Suppressor macrophage (primary cell): ENCODE measurements around the gene SVOPL.

Source experiments
- DNase-seq, 4 experiments: peaks; one replicate each; pipeline ENCODE4 v3.0.0-alpha.2; 2020 to 2022

Gene SVOPL

DNA sequence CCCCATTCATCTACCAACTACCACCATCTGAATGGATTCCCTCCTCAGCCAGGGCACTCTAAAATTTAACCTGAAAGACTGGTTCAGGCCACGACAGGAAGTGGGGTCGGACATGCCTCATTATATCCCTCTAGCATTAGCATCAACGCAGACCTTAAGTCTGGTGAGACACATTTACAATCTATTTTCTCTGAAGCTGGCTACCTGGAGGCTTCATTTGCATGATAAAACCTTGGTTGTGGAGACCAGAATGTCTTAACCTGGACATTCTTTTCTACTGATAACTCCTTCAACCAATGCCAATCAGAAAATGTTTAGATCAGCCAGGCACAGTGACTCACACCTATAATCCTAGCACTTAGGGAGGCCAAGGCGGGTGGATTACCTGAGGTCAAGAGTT lies 42.3 kb downstream of the SVOPL start:
- DNase-seq: no peak

DNA sequence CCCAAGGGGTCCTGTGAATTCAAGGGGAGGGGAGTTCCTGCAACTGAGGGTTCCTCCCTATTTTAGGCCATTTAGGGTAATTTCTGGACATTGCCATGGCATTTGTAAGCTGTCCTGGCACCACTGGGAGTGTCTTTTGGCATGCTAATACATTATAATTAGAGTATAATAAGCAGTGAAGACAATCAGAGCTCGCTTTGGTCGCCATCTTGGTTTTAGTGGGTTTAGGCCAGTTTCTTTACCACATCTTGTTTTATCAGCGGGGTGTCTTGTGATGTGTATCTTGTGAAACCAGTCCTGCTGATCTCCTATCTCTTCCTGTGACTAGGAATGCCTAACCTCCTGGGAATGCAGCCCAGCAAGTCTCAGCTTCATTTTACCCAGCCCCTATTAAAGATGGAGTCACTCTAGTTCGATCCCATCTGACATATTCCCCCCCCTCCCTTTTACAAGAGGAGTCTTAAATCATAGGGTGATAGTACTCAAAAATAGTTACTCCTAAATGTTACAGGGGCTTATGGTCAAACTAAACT lies 43.2 kb downstream of the SVOPL start:
- no peak for DNase-seq

- DNase-seq: no peak
These were observed 44.2 kb downstream of the SVOPL start for GRCh38 chr7:138656952-138657351.

DNA sequence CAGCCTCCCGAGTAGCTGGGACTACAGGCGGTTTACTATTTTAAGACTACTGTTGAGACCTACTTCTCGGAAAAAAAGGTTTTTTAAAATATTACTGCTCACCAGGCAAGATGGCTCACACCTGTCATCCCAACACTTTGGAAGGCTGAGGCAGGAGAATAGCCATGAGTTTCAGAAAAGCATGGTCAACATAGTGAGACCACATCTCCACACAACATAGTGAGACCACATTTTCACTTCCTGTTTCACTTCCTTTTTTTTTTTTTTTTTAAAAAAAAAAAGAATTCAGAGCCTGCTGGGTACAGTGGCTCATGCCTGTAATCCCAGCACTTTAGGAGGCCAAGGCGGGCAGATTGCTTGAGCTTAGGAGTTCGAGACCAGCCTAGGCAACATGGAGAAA lies 46.5 kb downstream of the SVOPL start:
- no peak for DNase-seq

GRCh38 chr7:138649506-138649905 lies 51.7 kb downstream of the SVOPL start:
- DNase-seq: no peak

DNA sequence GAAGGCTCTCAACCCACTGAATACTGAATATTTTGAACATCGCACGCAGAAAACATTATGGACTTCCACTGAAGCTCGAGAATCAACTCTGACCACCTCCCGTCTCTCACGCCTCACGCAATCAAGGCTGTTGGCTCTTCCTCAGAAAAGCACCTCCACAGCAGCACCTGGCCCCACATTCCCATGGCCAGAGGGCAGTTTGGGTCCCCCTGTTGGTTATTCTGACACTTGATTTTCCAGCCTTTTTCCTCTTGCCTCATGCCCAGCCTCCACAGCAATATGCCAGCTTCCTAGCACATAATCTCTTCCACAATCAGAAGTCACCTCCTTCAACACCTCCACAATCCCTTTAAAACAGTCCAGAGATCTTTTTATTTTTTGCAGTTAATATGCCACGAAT lies 55.9 kb downstream of the SVOPL start:
- no peak for DNase-seq

DNA sequence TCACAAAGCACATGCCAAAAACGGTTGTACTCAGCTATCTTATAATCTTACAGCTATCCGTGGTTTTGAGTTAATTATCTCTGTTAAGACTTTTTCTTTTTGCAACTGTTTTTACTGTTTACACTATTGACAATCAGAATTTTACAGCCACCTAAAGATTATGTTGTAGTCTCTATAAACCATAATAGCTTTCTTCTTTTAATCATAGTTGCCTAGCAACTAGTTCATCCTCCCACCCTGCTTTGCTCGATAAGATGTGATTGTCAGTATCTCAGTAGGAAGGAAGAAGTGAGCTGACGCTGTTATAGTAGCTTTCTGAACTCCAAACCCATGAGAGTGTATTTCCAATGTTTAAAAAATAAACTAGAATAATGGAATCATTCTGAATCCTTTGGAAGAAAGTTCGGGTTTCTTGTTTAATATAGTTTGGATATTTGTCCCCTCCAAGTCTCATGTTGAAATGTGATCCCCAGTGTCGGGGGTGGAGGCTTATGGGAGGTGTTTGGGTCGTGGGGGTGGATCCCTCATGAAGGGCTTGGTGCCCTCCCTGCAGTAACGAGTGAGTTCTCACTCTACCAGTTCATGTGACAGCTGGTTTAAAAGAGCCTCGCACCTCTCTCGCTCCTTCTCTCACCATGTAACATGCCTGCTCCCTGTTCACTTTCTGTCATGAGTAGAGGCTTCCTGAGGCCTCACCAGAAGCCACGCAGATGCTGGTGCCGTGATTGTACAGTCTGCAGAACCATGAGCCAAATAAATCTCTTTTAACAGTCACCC lies 68.1 kb downstream of the SVOPL start:
- no peak for DNase-seq

GRCh38 chr7:138632384-138632783 lies 68.8 kb downstream of the SVOPL start:
- DNase-seq: no peak

DNA sequence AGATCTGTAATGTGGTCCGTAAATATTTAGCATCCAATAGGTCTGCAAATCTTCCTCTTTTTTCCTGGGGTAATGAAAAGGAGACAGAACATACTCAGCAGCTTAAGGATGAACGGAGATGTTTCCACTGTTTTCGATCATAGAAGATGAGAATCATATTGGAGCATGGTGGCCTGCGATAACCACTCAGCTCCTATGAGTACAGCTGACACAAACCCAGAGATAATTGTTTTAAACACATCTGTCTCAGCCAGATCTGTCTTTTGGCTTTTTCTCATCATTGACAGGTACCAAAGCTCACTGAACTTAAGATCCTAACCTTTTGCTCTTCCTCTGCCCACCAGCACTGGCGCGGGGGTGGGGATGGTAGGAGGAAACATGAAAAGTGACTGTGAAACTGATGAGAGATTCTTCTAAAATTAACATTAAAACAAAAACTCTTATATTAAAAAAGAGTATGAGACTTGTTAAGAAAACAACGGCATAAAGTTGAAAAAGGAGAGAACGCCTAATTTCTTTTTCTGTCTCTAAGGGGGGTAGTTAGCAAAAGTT lies 71.0 kb downstream of the SVOPL start:
- DNase-seq: no peak

DNA sequence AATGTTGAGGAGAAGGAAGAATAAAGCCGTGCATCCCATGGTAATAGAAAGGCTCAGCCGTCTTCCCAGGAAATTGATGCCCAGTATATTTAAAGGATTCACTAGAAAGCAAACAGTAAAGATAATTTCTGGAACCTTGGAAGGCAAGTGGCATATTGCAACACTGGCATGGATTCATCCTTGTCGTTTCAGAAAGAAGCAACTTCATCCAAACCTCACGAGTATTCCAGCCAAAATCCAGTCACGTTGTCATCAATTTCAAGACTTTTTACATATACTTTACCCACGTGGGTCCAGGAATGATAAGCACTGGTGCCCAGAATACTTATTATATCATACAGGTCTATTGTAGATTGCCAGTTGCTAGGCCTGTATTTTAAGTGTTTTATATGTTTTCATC lies 73.8 kb downstream of the SVOPL start:
- DNase-seq: no peak

DNA sequence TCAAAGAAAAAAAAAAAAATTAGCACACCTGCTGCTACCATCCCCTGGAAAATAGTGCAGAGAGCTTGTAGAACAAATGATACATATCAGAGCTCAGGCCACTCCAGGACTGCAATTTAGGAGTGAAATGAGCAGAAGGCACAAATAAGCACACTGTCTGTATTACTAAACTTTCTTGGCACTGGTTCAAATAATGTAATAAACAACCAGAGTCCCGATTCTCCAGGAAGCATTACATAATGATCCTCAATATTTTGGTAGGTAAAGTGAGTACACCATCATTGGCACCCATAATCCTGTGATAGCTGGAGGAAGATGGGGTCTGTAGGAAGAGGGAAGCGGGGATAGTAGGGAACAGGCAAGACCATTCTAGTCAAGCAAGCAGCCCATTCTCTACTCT lies 74.3 kb downstream of the SVOPL start:
- no peak for DNase-seq

- peak; percentile 8 to 41 (median 29) for DNase-seq
These were observed 75.3 kb downstream of the SVOPL start for GRCh38 chr7:138625849-138626230.

DNA sequence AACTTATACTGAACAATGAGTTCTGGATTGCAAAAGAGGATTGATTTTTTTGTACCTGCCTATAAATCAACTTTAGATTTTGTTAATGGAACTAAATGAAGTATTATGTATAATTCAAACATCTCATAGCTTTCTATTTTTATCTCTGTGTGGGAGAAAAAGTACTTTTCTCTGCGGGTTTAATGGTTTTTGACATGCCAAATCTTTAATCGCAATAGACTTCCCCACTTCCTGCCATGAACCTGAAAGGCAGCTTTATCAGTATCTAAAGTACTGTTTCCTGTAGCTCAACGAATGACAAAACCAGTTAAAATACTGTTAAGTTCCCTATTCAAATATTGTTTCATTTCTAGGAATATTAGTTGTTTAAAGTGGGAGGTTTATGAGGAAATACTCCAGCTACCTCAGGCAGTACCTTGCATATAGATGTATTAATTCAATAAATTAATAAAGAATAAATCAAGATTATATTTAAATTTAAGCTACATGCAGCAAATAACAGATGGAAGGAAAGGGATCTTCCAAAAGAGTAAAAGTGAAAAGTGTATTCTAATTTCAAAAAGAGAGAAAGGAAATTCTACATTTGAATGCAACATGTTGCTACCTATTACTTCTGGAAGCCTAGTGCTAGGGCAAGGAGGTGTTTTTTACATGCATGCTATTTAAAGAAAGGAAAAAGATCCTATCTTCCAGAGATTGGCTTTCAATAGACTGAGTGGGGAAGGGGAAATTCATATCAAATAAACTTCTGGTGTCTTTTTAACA lies 75.9 kb downstream of the SVOPL start:
- no peak for DNase-seq

DNA sequence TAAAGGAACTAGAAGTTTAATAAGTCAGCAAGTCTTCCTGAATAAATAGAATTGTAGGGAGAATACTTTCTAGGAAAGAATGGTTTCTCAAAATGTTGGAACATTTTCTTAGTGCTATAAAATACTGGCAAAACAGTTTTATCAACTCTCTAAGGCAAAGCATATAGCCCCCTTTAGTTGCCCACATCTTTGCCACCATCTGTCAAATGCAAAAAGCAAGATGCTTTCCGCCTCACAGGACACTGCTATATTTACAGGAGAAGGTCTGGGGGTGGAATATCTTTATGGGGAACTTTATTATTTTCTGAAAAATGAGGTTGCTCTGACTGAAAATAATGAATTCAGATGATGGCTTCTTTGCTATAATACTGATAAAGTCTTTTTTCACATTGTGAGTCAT lies 78.3 kb downstream of the SVOPL start:
- DNase-seq: no peak

DNA sequence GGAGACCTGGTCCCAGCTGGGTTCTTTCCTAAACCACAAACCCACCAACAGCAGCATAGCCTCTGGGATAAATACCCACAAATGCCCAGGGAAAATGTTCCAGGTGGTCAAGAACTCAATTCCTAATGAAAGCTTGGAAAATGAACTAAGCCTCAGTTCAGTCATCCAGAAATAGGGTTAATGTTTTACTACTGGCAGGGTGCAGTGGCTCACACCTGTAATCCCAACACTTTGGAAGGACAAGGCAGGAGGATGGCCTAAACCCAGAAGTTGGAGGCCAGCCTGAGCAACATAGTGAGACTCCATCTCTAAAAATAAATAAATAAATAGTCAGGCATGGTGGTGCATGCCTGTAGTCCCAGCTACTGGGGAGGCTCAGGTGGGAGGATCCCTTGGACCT lies 82.2 kb downstream of the SVOPL start:
- DNase-seq: no peak

GRCh38 chr7:138618506-138618905 lies 82.7 kb downstream of the SVOPL start:
- no peak for DNase-seq

GRCh38 chr7:138616085-138616484 lies 85.1 kb downstream of the SVOPL start:
- no peak for DNase-seq

DNA sequence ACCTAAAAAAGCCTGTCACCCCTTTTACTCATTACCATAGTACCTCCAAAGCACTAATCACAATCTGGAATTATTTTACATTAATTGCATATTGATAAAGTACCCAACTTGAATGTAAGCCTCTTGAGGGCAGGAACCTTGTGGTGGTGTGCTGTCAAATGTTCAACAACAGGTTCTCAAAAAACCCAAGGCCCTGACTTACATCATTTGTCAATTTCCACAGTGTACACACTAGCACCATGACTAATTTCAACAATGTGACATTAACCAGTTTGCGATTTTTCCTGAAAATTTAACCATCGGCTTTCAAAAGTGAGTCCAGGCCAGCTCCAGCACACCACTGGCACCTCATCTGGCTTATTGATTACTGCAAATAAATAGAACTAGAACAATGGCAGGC lies 87.5 kb downstream of the SVOPL start:
- DNase-seq: no peak

DNA sequence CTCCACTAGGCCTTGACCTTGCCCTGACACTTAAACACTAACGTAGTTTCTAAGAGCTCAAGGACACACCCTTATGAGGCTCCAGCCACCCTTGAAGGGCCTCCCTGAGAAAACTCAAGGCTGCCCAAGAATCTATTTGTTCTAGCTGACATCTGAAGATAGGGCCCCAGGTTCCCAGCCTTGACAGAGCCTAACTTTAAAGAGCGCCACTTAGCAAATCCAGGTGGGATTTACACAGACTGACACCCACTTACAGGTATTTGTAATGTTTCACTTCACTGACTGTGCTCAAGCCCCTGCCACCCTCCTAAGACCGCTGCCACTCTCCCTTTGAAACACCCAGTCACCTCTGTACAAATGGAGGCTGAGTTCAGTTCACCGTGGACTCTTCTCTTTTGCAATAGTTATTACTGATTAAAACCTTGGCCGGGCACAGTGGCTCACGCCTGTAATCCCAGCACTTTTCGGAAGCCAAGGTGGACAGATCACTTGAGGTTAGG lies 90.4 kb downstream of the SVOPL start:
- no peak for DNase-seq

DNA sequence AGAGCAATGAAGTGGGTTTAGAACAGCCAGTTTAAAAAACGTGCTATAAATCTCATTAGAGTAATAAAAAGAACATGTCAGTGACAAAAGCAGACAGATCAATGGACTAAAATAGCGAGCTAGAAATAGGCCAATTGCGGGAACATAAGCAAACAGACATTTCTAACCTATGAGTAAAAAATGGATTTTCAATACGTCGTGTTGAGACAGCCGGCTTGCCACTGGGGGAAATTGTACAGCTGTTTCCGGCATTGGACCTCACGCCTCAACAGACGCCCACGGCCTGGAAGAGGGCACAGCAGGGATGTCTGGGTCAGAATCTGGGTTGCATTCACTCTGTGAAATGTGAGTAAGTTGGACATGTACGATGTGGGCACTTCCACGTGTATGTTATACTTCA lies 92.9 kb downstream of the SVOPL start:
- DNase-seq: peak; percentile 18 to 54 (median 50)

DNA sequence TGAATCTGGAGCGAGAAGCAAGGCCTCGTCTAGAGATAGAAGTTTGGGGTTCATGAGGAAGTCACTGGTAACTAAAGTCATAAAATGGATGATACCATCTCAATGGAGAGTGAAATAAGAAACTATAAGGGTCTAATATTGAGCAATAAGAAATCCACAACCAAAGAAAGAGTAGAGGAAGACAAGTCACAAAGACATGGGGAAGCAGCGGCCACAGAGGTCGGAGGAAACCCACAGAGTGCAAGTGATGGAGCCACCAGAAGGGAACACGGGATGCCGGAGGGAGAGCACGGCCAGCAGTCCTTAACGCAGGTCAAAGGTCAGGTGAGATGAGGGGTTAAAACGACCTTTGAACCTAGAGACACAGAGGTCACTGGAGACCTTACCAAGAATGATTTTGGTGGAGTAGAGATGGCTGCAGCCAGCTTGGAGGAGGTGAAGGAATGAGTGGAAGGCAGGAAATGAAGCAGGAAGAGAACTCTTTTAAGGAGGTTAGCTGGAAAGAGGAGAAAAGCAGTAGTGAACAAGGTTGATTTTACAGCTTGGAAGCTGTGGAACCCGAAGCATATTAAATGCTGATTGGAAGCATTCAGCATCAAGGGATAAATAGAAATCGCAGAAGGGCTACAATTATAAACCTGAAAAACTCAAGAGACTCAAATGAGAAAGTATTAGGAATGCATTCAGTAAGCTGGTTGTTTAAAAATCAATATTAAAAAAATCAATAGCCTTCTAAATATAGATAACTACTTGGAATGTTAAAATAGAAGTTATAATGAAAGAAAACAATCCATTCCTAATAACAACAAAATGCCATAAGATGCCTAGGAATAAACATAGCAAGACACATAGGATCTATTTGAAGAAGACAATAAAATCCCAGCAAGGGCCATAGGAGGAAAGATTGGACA lies 93.7 kb downstream of the SVOPL start:
- peak in 1 of 4 experiments; percentile 10 for DNase-seq

GRCh38 chr7:138606236-138606635 lies 94.9 kb downstream of the SVOPL start:
- no peak for DNase-seq
